ENCODE data around the gene NUDT3. TPM values are rescaled to one million over a fixed set of nuclear protein-coding genes. Genes with fewer than 3 reads are reported as not detected.
A peak's percentile ranks its signal among the peaks of the same experiment; 100 is the strongest.

NUDT3 gene
- total RNA-seq, 4 donors from 2014 or later: 32.2 to 66.3 (median 46.9) TPM

DNA sequence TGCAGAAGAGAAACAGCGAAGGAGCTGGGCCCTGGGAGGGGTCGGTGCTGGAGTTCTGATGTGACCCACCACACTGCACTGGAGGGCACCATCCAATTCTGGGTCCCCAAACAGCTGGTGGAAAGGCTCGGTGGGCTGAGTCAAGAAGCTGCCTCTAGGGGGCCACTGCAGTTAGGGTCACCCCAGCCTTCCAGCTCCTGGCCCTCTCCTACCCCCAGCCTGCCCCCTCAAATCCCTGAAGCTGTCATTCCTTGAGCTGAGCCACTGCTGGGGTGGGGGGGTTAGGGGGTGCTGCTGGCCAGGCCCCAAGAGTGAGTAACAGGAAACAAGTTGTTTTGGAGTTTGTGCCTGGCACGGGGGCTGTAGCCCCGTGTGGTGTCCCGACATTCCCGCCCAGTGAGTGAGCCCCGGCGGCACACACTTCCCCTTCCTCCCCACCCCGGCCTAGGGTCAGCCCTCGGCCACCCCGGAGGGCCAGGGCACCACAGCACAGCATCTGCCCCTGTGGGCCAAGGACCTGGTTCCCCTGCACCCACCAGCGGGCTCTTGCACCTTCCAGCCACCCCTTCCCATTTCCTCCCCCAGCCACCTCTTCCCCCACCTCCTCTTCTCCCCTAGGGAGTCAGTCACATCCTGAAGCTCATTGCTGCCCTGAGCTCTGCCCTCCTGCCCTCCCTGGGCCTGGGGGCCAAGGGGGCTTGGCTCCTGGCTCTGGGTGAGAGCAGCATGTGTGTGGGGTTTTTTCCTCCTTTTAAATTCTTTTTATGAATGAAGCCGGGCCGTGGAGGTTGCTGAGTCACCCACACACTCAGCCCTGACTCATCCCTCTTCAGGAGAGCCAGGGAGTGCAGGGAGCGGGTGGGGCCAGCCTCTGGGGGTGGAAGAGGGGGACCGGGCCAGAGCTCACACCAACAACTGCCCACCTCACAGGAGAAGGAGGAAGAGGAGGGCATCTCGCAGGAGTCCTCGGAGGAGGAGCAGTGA lies 148.3 kb downstream of the NUDT3 start:
- Histone ChIP-seq H3K27ac (peak overlapping the region in 3 of 4 donors; percentile 56 to 81 (median 66)), H3K4me3 (no peak overlapping the region)

DNA sequence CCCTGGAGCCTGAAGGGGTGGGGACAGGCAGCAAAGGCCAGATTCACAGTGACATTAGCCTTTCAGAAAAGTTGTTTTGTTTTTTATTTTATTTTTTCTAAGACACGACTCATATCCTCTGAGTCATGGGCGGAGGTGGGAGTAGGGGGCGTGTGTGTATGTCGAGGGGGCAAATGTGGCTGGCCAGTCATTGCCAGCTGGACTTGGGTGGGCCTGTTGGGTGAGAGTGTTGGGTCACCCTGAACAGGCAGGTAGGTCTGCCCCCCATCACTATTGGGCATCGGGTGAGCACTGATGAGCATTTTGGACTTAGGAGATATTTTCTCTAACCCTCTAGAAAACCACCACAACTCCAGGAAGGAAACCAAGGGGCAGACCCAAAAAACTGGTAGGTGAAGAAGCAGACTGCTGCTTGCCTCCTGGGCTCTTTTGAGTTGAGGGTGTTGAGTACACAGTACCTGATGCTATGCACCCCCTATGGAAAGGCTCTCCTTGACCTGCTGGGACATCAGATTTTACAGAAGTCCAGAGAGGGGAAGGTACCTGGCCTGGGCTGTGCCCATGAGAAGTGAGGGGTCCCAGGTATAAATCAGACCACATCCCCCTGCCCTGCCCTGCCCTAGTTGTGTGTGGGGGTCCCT lies 149.2 kb downstream of the NUDT3 start:
- H3K4me1 ChIP-seq: peaks cover 3 to 34% (median 17%) of the 10 kb centered on the region in 3 donors
- no peaks in the 10 kb centered on the region for H3K9me3 ChIP-seq
- TF ChIP-seq POLR2AphosphoS5 (IDR thresholded peaks at IDR 0.05): no peak
- no peak for TF ChIP-seq POLR2A (IDR thresholded peaks at IDR 0.05)
- TF ChIP-seq, protein P1, sequence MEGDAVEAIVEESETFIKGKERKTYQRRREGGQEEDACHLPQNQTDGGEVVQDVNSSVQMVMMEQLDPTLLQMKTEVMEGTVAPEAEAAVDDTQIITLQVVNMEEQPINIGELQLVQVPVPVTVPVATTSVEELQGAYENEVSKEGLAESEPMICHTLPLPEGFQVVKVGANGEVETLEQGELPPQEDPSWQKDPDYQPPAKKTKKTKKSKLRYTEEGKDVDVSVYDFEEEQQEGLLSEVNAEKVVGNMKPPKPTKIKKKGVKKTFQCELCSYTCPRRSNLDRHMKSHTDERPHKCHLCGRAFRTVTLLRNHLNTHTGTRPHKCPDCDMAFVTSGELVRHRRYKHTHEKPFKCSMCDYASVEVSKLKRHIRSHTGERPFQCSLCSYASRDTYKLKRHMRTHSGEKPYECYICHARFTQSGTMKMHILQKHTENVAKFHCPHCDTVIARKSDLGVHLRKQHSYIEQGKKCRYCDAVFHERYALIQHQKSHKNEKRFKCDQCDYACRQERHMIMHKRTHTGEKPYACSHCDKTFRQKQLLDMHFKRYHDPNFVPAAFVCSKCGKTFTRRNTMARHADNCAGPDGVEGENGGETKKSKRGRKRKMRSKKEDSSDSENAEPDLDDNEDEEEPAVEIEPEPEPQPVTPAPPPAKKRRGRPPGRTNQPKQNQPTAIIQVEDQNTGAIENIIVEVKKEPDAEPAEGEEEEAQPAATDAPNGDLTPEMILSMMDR (IDR thresholded peaks at IDR 0.05): no peak
- no peak for TF ChIP-seq EP300 (IDR thresholded peaks at IDR 0.05)
- peak overlapping the region in 3 of 4 donors; percentile 21 to 81 (median 66) for H3K27ac ChIP-seq
- no peak overlapping the region for H3K4me3 ChIP-seq
- no peak for ATAC-seq
- peaks cover 0 to 33% of the 10 kb centered on the region in 2 donors for H3K36me3 ChIP-seq
- H3K27me3 ChIP-seq: no peaks in the 10 kb centered on the region
- 33 to 40% methylated on average over 1 to 4 of the region's 5 CpGs for WGBS, 2 donors (ENCODE audit: low coverage in 1 of 2)

More for the DNA sequence above, 148.3 kb downstream of the NUDT3 start:
- Histone ChIP-seq H3K9me3 (no peaks in the 10 kb centered on the region), H3K4me1 (peaks cover 3 to 32% (median 17%) of the 10 kb centered on the region in 3 donors), H3K27me3 (no peaks in the 10 kb centered on the region), H3K36me3 (peaks cover 0 to 33% of the 10 kb centered on the region in 2 donors)
- TF ChIP-seq POLR2A (IDR thresholded peaks at IDR 0.05) (no peak), POLR2AphosphoS5 (IDR thresholded peaks at IDR 0.05) (peak; percentile 21), EP300 (IDR thresholded peaks at IDR 0.05) (no peak)
- TF ChIP-seq, protein P1 (IDR thresholded peaks at IDR 0.05): peak in 1 of 4 experiments; percentile 23
- WGBS, 2 donors (ENCODE audit: low coverage in 1 of 2): 0% methylated on average over 2 of the region's 19 CpGs; no CpG with 5 or more reads in 1 of the 2 donors
- peak; percentile 62 for ATAC-seq

DNA sequence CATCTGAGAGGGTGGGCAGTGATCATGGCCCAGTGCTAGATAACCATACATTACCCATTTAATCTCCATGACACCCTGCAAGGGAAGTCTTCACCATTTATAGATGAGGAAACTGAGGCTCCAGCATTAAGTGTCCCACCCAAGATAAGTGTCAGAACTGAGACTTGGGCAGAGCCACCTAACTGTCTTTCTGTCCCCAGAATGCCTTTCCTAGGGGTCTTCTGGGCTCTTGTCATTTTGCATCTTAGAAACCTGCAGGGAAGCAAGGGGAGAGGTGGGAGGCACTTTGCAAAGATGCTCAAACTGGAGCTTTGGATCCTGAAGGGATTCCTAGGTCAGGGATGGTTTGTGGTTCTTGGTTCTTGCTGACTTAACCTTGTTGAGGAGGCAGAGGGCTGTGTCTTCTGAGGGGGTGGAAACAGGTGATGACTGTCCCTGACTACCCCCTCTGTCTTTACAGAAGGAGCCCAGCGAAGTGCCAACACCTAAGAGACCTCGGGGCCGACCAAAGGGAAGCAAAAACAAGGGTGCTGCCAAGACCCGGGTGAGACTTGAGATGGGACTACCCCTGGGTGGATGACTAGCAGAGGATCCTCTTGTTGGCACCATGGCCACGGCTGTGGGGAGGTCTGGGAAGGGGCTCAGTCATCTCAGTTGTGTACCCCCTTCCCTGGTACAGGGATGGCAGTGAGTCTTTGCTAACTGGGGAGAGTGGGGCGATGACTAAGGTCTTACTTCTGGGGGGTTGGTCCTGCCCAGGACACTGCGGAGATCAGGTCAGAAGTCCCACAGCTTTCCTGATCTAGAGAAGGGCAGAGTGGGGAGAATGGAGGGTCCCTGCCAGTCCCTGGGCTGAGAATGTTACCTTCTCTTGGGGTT lies 150.0 kb downstream of the NUDT3 start:
- H3K36me3 ChIP-seq: peaks cover 0 to 33% of the 10 kb centered on the region in 2 donors
- TF ChIP-seq, protein P1 (IDR thresholded peaks at IDR 0.05): no peak
- no peak for TF ChIP-seq POLR2A (IDR thresholded peaks at IDR 0.05)
- no peak for TF ChIP-seq EP300 (IDR thresholded peaks at IDR 0.05)
- no peak for TF ChIP-seq POLR2AphosphoS5 (IDR thresholded peaks at IDR 0.05)
- H3K27me3 ChIP-seq: no peaks in the 10 kb centered on the region
- peak overlapping the region in 1 of 4 donors; percentile 81 for H3K27ac ChIP-seq
- H3K9me3 ChIP-seq: no peaks in the 10 kb centered on the region
- H3K4me3 ChIP-seq: no peak overlapping the region
- H3K4me1 ChIP-seq: peaks cover 3 to 34% (median 16%) of the 10 kb centered on the region in 3 donors
- no peak for ATAC-seq
- 83% methylated on average over 4 of the region's 7 CpGs; no CpG with 5 or more reads in 1 of the 2 donors for WGBS, 2 donors (ENCODE audit: low coverage in 1 of 2)

DNA sequence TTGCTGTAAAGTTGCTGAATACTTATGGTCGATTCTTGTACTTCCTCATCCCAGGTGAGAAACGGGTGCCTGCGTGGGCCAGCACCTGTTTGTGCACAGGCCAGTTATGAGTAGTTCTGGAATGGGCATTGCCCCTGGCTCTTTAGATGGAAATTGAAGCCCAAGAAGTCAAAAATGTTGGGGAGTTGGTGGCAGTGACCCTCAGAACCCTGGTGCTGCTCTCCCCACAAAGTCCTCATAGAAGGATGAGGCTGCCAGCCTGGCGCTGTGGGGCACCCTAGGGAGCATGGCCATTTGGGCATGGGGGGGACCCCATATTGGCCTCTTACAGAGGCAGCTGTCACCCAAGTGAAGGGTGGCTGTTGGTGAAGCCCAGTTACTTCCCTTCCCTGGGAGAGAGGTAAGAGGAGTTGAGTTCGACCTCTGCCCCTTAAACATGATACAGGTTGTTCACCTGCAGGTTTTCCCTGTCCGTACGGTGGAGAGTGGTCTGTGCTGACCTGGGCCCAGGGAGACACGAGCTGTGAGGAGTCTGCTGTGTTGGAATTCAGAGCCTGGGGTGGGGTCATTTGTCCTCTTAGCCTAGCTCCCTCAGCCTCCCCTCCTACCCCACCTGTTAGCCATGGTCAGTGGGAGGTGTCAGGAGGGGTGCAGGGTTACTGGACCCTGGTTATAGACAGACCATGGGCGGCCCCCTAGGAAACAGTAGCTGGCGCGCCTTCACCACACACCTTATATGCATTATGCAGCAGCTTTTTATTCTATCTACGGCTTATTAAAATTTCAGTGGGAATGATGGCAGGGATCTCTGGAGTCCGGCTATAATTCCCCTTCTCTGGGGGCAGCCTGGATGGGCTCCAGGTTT lies 150.9 kb downstream of the NUDT3 start:
- Histone ChIP-seq H3K9me3 (no peaks in the 10 kb centered on the region), H3K27me3 (no peaks in the 10 kb centered on the region), H3K4me3 (no peak overlapping the region), H3K36me3 (peaks cover 0 to 33% of the 10 kb centered on the region in 2 donors), H3K27ac (no peak overlapping the region), H3K4me1 (peaks cover 3 to 35% (median 16%) of the 10 kb centered on the region in 3 donors)
- TF ChIP-seq, protein P1 (IDR thresholded peaks at IDR 0.05): no peak
- TF ChIP-seq POLR2A (IDR thresholded peaks at IDR 0.05): no peak
- no peak for TF ChIP-seq POLR2AphosphoS5 (IDR thresholded peaks at IDR 0.05)
- no peak for TF ChIP-seq EP300 (IDR thresholded peaks at IDR 0.05)
- WGBS, 2 donors (ENCODE audit: low coverage in 1 of 2): 81 to 88% methylated on average over 5 to 8 of the region's 13 CpGs
- ATAC-seq: no peak

All from gastroesophageal sphincter (tissue), 4 donors.